ENCODE data around the gene CELSR2. TPM values are rescaled to one million over a fixed set of nuclear protein-coding genes. Genes with fewer than 3 reads are reported as not detected.

The CELSR2 gene
- total RNA-seq, 4 donors from 2014 or later = 1.6 to 2.6 (median 1.9) TPM

- DNase-seq (ENCODE audit: low spot score) (peak; percentile 56), ATAC-seq (ENCODE audit: low FRiP score) (peak; percentile 65)
- TF ChIP-seq CTCF (IDR thresholded peaks at IDR 0.05) = no peak
These were observed 8.9 kb upstream of the CELSR2 start for GRCh38 chr1:109240158-109241152.

DNA sequence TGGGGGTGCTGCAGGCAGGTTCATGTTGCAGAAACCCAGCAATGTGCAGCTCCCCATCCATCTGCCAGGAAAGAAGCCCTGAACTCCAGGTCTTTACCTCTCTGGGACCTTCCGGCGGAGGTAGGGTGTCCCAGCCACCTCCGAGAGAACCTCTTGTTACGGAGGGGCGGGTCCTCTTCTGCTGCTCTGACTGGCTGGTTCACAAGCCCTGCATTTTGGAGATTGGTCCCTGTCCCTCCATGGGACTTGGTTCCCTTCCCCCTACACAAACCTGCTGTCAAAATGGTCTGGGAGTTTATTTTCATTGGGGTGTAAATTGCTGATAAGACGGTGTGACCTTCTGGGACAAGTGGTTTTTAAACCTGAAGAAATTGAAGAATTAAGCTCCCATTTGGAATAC is 8.0 kb upstream of the CELSR2 start:
- ATAC-seq (ENCODE audit: low FRiP score) = no peak
- DNase-seq (ENCODE audit: low spot score) = no peak
- no peak for TF ChIP-seq CTCF (IDR thresholded peaks at IDR 0.05)

GRCh38 chr1:109241841-109242345 is 7.4 kb upstream of the CELSR2 start:
- no peak for ATAC-seq (ENCODE audit: low FRiP score)
- no peak for TF ChIP-seq CTCF (IDR thresholded peaks at IDR 0.05)
- no peak for DNase-seq (ENCODE audit: low spot score)

- no peak for DNase-seq (ENCODE audit: low spot score)
- no peak for TF ChIP-seq CTCF (IDR thresholded peaks at IDR 0.05)
- no peak for ATAC-seq (ENCODE audit: low FRiP score)
These were observed 7.0 kb upstream of the CELSR2 start for GRCh38 chr1:109242387-109242786.

- no peak for TF ChIP-seq CTCF (IDR thresholded peaks at IDR 0.05)
- ATAC-seq (ENCODE audit: low FRiP score) (no peak), DNase-seq (ENCODE audit: low spot score) (no peak)
These were observed 6.1 kb upstream of the CELSR2 start for GRCh38 chr1:109243221-109243620.

DNA sequence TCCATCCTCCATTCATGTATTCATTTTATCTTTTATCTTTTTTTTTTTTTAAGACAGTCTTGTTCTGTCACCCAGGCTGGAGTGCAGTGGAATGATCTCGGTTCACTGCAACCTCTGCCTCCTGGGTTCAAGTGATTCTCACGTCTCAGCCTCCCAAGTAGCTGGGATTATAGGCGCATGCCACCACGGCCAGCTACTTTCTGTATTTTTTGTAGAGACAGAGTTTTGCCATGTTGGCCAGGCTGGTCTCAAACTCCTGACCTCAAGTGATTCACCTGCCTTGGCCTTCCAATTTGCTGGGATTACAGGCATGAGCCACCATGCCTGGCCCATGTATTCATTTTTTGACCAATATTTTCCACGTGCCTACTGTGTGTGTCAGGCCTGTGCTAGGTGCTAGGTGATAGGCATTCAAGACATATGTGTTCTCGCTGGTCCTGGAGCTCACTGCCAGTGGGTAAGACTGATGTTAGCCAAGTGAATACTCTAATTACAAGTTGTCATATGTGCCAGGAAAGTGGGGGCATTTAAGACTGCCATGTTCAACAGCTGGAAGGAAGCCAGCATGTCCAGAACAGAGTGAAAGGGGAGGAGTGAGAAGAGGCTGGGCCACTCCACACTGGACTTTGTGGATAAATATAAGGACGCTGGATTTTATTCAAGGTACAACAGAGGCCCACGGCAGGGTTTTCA is 5.3 kb upstream of the CELSR2 start:
- ATAC-seq (ENCODE audit: low FRiP score) = no peak
- DNase-seq (ENCODE audit: low spot score) = no peak
- TF ChIP-seq CTCF (IDR thresholded peaks at IDR 0.05) = no peak
